Activated CD4-positive, alpha-beta T cell treated with anti-CD3 and anti-CD28 coated beads for 36 hours (primary cell): ENCODE measurements around the gene ARHGAP29. TPM values are rescaled to one million over a fixed set of nuclear protein-coding genes. Genes with fewer than 3 reads are reported as not detected.
A peak's percentile ranks its signal among the peaks of the same experiment; 100 is the strongest.

ENCODE experiments used
- ATAC-seq: fragments of 200-7000 bp; cut with Tn5 transposase; one replicate; pipeline ENCODE4 v1.10.0; 2021; ENCODE audit warnings: mild to moderate bottlenecking, moderate library complexity
- CTCF ChIA-PET: fragments of 350-600 bp; sonication (Branson Sonifier 250); formaldehyde crosslinking; loops from one replicate; lab custom pipeline; 2021; ENCODE audit warnings: antibody characterized with exemption; lab: Charles Lee
- POLR2A ChIA-PET: fragments of 350-600 bp; sonication (Branson Sonifier 250); formaldehyde crosslinking; loops from one replicate; lab custom pipeline; 2021; ENCODE audit warnings: antibody characterized with exemption, inconsistent platforms; lab: Charles Lee
- DNase-seq: peaks from one replicate; pipeline ENCODE4 v3.0.0-alpha.2; 2020
- H3K27ac Mint-ChIP-seq: one replicate; pipeline ENCODE4 v1.8.0; 2021; ENCODE audit warnings: mixed read lengths
- H3K27me3 Mint-ChIP-seq: one replicate; pipeline ENCODE4 v1.8.0; 2021; ENCODE audit warnings: mixed read lengths
- H3K36me3 Mint-ChIP-seq: one replicate; pipeline ENCODE4 v1.8.0; 2021; ENCODE audit warnings: low read depth, mixed read lengths
- H3K4me1 Mint-ChIP-seq: one replicate; pipeline ENCODE4 v1.8.0; 2021; ENCODE audit warnings: mixed read lengths
- H3K4me3 Mint-ChIP-seq: one replicate; pipeline ENCODE4 v1.8.0; 2021; ENCODE audit warnings: mild to moderate bottlenecking, moderate library complexity, mixed read lengths
- H3K9me3 Mint-ChIP-seq: one replicate; pipeline ENCODE4 v1.8.0; 2021; ENCODE audit warnings: low read depth, mixed read lengths
- intact Hi-C, 2 experiments: fragments of 100-400 bp; cut with DNase I in 1 of 2; cut with micrococcal nuclease in 1 of 2; formaldehyde crosslinking; loops; one replicate each; pipeline versions ENCODE4 v1.14.2 to v1.15.1; 2022 to 2024; cut with DNase I, micrococcal nuclease
- total RNA-seq, 2 experiments: library from RNA; stranded (reverse); gene quantifications; one replicate each; pipeline ENCODE4 v1.2.3, GENCODE V29; 2021

The ARHGAP29 gene, protein sequence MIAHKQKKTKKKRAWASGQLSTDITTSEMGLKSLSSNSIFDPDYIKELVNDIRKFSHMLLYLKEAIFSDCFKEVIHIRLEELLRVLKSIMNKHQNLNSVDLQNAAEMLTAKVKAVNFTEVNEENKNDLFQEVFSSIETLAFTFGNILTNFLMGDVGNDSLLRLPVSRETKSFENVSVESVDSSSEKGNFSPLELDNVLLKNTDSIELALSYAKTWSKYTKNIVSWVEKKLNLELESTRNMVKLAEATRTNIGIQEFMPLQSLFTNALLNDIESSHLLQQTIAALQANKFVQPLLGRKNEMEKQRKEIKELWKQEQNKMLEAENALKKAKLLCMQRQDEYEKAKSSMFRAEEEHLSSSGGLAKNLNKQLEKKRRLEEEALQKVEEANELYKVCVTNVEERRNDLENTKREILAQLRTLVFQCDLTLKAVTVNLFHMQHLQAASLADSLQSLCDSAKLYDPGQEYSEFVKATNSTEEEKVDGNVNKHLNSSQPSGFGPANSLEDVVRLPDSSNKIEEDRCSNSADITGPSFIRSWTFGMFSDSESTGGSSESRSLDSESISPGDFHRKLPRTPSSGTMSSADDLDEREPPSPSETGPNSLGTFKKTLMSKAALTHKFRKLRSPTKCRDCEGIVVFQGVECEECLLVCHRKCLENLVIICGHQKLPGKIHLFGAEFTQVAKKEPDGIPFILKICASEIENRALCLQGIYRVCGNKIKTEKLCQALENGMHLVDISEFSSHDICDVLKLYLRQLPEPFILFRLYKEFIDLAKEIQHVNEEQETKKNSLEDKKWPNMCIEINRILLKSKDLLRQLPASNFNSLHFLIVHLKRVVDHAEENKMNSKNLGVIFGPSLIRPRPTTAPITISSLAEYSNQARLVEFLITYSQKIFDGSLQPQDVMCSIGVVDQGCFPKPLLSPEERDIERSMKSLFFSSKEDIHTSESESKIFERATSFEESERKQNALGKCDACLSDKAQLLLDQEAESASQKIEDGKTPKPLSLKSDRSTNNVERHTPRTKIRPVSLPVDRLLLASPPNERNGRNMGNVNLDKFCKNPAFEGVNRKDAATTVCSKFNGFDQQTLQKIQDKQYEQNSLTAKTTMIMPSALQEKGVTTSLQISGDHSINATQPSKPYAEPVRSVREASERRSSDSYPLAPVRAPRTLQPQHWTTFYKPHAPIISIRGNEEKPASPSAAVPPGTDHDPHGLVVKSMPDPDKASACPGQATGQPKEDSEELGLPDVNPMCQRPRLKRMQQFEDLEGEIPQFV
- under 1 TPM; 0.21 to 0.23 TPM for total RNA-seq

DNA sequence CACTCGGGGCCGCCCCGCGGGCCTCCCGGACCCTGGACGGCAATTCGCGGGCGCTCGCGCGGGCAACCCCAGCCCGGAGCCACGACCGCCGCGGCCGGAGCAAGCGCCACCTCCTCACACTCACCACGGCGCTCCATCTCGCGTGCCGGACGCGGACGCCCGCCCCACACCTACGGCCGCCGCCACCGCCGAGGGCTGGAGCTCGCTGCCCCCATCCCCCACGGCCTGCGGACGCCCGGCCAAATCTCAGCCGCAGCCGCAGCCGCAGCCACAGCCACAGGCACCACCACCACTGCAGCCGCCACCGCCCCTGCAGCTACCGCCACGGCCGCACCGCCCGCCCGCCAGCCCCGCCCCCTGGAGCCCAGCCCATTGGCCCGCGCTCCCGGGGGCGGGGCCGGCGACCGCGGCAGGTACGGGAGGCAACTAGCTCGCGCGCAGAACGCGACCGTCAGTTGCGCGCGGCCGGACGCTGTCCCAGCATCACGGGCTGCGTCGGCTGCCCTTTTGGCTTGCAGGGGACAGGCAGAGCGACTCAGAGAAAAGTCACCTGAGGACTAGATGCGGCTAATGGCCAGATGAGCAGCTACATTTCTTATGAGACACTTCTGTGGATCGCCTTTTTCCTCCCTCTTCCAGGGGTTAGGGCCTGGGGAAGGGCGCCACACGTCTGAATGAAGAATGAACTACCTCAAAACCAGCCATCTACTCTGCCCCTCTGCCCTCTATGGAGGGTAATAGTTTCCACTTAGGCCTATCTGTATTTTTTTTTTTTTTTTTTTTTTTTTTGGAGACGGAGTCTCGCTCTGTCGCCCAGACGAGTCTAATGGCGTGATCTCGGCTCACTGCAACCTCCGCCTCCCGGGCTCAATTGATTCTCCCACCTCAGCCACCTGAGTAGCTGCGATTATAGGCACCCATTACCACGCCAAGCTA, at the start of gene ARHGAP29:
Gene ARHGAP29 (minus strand): TSS at position 294 of the 936 bp plus-strand sequence. CDS start 5,973 bp downstream, outside the sequence.
- POLR2A ChIA-PET: interaction anchor here (0.6 kb wide), 2 partner anchors 838 to 1767 kb away, joined by 3 read pairs; no protein-coding TSS in a partner anchor
- Mint-ChIP-seq H3K4me3 (peak within 1 kb of the TSS; percentile 56), H3K27me3 (peaks cover 70% of the 10 kb centered on the region), H3K4me1 (peaks cover 13% of the 10 kb centered on the region), H3K27ac (no peak within 1 kb of the TSS), H3K9me3 (peaks cover 2% of the 10 kb centered on the region), H3K36me3 (no peaks in the 10 kb centered on the region)
- CTCF ChIA-PET: interaction anchor here (1.2 kb wide), 1 partner anchor 97 kb away, joined by 3 read pairs; no protein-coding TSS in a partner anchor
- DNase-seq: peak; percentile 84
- intact Hi-C loops: loop anchor here (1.0 to 10.0 kb wide), 6 partner anchors 145 to 305 kb away; partner anchors contain the start of genes F3 (in 2 of the 2) and ABCD3 (in 1 of the 2)
- ATAC-seq: peak; percentile 97

GRCh38 chr1:94286864-94287437, 49.6 kb upstream of the ARHGAP29 start:
- ChIA-PET CTCF (interaction anchor here (0.6 kb wide), 1 partner anchor 281 kb away, joined by 3 read pairs; no protein-coding TSS in a partner anchor), POLR2A (no interaction called here)
- DNase-seq (no peak), ATAC-seq (no peak)
- H3K36me3 Mint-ChIP-seq: no peaks in the 10 kb centered on the region
- intact Hi-C loops: no loop called here
- no peak overlapping the region for H3K27ac Mint-ChIP-seq
- H3K4me3 Mint-ChIP-seq: no peak overlapping the region
- peaks cover 30% of the 10 kb centered on the region for H3K27me3 Mint-ChIP-seq
- no peaks in the 10 kb centered on the region for H3K9me3 Mint-ChIP-seq
- no peaks in the 10 kb centered on the region for H3K4me1 Mint-ChIP-seq

GRCh38 chr1:94285031-94285654, 47.8 kb upstream of the ARHGAP29 start:
- POLR2A ChIA-PET: no interaction called here
- no peak for ATAC-seq
- Mint-ChIP-seq H3K4me1 (no peaks in the 10 kb centered on the region), H3K27ac (no peak overlapping the region), H3K4me3 (no peak overlapping the region), H3K36me3 (no peaks in the 10 kb centered on the region), H3K9me3 (no peaks in the 10 kb centered on the region), H3K27me3 (peaks cover 16% of the 10 kb centered on the region)
- intact Hi-C loops: no loop called here
- DNase-seq: no peak
- CTCF ChIA-PET: interaction anchor here (1.4 to 1.5 kb wide), 2 partner anchors 49 to 246 kb away, joined by 3 to 4 read pairs; no protein-coding TSS in a partner anchor

- POLR2A ChIA-PET: no interaction called here
- no peaks in the 10 kb centered on the region for H3K9me3 Mint-ChIP-seq
- peaks cover 15% of the 10 kb centered on the region for H3K27me3 Mint-ChIP-seq
- ATAC-seq (no peak), DNase-seq (no peak)
- no peaks in the 10 kb centered on the region for H3K4me1 Mint-ChIP-seq
- intact Hi-C loops: no loop called here
- CTCF ChIA-PET: interaction anchor here (0.7 to 1.5 kb wide), 3 partner anchors 15 to 245 kb away, joined by 3 to 5 read pairs (median 4); no protein-coding TSS in a partner anchor
- H3K27ac Mint-ChIP-seq: no peak overlapping the region
- no peak overlapping the region for H3K4me3 Mint-ChIP-seq
- H3K36me3 Mint-ChIP-seq: no peaks in the 10 kb centered on the region
These were observed 47.1 kb upstream of the ARHGAP29 start for GRCh38 chr1:94284476-94284875.

DNA sequence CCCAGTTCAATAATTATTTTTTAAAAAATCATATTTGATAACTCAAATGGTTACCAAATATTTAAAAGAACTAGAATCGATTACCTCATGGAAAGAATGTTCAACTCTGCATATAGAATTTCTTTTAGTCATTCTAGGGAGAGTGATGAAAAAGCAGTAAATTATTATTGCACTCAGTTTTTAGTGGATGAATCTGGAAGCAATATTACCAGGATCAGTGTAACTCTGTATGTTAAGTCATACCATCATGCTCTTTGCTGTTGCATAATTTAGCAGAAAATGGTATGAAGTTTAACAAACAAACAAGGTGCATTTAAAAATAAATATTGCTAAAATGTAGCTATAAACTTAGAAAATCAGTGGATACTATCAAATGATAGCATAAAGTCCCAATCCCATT, 46.1 kb upstream of the ARHGAP29 start:
- intact Hi-C loops: no loop called here
- ATAC-seq (no peak), DNase-seq (no peak)
- Mint-ChIP-seq H3K4me3 (no peak overlapping the region), H3K27me3 (peaks cover 13% of the 10 kb centered on the region), H3K4me1 (no peaks in the 10 kb centered on the region), H3K27ac (no peak overlapping the region), H3K9me3 (no peaks in the 10 kb centered on the region), H3K36me3 (no peaks in the 10 kb centered on the region)
- CTCF ChIA-PET: no interaction called here
- POLR2A ChIA-PET: no interaction called here

DNA sequence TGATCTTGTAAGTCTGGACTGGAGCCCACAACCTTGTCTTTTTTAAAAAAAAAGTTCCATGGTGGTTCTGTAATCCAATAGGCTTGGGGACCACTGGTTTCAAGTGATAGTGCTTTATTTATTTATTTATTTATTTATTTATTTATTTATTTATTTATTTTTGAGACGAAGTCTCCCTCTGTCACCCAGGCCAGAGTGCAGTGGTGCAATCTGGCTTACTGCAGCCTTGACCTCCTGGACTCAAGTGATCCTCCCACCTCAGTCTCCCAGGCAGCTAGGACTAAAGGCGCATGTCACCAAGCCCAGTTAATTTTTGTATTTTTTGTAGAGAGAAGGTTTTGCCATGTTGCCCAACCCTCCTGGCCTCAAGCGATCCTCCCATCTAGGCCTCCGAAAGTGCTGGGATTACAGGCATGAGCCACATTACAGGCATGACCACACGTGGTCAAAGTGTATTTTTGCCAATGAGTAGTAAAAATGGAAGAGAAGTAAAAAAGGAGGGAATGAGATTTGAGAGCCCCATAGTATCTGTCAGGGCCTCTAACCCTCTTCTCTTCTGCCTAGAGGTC, 44.8 kb upstream of the ARHGAP29 start:
- Mint-ChIP-seq H3K27ac (no peak overlapping the region), H3K9me3 (no peaks in the 10 kb centered on the region), H3K27me3 (peaks cover 6% of the 10 kb centered on the region), H3K36me3 (no peaks in the 10 kb centered on the region), H3K4me3 (no peak overlapping the region), H3K4me1 (no peaks in the 10 kb centered on the region)
- ChIA-PET CTCF (no interaction called here), POLR2A (no interaction called here)
- intact Hi-C loops: no loop called here
- no peak for ATAC-seq
- no peak for DNase-seq

GRCh38 chr1:94281361-94282142, 44.2 kb upstream of the ARHGAP29 start:
- no peaks in the 10 kb centered on the region for H3K9me3 Mint-ChIP-seq
- no peak overlapping the region for H3K27ac Mint-ChIP-seq
- peaks cover 6% of the 10 kb centered on the region for H3K27me3 Mint-ChIP-seq
- no peak overlapping the region for H3K4me3 Mint-ChIP-seq
- intact Hi-C loops: no loop called here
- DNase-seq: no peak
- POLR2A ChIA-PET: no interaction called here
- CTCF ChIA-PET: no interaction called here
- ATAC-seq: peak; percentile 39
- no peaks in the 10 kb centered on the region for H3K36me3 Mint-ChIP-seq
- no peaks in the 10 kb centered on the region for H3K4me1 Mint-ChIP-seq

DNA sequence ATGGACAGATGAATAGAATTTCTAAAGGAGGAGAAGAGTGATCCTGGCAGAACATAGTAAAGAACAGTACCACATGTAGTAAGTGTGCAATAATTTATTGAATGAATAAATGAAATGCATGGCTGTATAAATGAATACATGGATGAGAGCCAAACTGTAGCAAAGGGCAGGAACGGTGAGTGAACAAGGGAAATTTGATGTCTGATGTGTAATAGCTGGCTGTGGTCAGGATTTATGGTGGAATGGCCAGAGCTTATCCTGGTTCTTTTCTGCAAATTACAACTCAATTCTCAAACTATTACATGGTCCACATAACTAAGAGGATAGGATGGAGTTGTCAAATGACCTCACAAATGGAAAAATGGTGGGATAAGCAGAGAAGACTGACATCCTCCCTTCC, 43.2 kb upstream of the ARHGAP29 start:
- H3K27ac Mint-ChIP-seq: no peak overlapping the region
- peaks cover 6% of the 10 kb centered on the region for H3K27me3 Mint-ChIP-seq
- ATAC-seq: no peak
- ChIA-PET CTCF (no interaction called here), POLR2A (no interaction called here)
- no peak for DNase-seq
- no peaks in the 10 kb centered on the region for H3K9me3 Mint-ChIP-seq
- no peaks in the 10 kb centered on the region for H3K36me3 Mint-ChIP-seq
- H3K4me1 Mint-ChIP-seq: no peaks in the 10 kb centered on the region
- intact Hi-C loops: no loop called here
- H3K4me3 Mint-ChIP-seq: no peak overlapping the region

DNA sequence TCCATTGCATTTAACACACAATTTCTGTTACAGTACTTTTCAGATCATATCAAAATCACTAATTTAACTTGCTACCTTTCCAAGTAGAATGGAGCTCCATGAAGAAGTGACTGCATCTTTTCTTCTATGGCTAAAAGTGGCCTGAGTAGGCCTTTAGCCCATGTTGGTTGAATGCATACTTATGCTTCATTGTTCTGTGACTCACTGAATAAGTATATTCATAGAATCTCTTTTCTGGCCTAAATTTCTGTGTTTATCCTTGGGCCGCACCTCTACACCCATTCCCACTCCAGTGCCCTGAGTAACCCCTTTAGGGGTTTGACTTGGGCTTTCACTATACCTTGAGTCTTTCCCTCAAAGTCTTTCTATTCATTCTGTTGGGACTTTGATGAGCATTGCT, 42.1 kb upstream of the ARHGAP29 start:
- no peak for DNase-seq
- no peak overlapping the region for H3K4me3 Mint-ChIP-seq
- peaks cover 2% of the 10 kb centered on the region for H3K27me3 Mint-ChIP-seq
- H3K27ac Mint-ChIP-seq: no peak overlapping the region
- ATAC-seq: no peak
- no peaks in the 10 kb centered on the region for H3K36me3 Mint-ChIP-seq
- no peaks in the 10 kb centered on the region for H3K4me1 Mint-ChIP-seq
- CTCF ChIA-PET: no interaction called here
- POLR2A ChIA-PET: no interaction called here
- H3K9me3 Mint-ChIP-seq: no peaks in the 10 kb centered on the region
- intact Hi-C loops: no loop called here
